HG02840 (cell line): Measurements from ENCODE around the gene CCDC122.
"Not testable (repeated sequence)": the region's sequence is repeated elsewhere in the genome, so short reads cannot be mapped to it uniquely, and the experiment has no call there.

Experiments used
- ATAC-seq: cut with Tn5 transposase; IDR thresholded peaks from one replicate; pipeline ENCODE4 v1.9.1; 2021; ENCODE audit warnings: mild to moderate bottlenecking, moderate library complexity, moderate number of reproducible peaks; ENCODE audit not compliant: unreplicated experiment, low FRiP score

CCDC122 gene

GRCh38 chr13:43877766-43878165 lies 1.8 kb downstream of the CCDC122 start:
- no peak for ATAC-seq

GRCh38 chr13:43877326-43877725 lies 2.2 kb downstream of the CCDC122 start:
- no peak for ATAC-seq

GRCh38 chr13:43876366-43876765 lies 3.2 kb downstream of the CCDC122 start:
- ATAC-seq = no peak

DNA sequence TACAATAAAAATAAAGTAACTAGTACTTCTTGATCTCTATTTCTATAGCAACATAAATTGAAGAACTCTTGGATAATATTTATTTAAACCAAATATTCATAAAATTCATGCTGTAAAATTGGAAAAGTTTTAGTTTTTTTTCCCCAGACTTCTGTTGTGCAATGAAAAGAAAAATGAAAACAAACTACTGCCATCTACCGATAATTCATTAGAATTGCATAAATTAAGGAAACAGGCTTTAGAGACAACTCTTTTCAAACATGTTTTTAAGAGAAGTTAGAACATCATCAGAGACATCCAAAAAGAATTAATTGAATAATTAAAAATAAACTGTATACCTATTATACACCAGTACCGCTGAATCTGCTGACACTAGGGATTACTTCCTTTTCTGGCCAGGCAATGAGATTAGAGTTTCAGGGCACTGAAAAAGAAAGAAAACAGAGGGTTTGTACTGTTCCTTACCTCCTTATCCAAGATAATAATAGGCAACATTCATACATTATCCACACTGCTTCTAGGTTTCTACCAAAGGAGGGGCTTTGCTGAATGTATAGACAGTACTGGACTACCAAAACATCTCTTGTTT lies 4.9 kb downstream of the CCDC122 start:
- ATAC-seq = no peak

GRCh38 chr13:43872181-43872580 lies 7.4 kb downstream of the CCDC122 start:
- ATAC-seq = no peak

DNA sequence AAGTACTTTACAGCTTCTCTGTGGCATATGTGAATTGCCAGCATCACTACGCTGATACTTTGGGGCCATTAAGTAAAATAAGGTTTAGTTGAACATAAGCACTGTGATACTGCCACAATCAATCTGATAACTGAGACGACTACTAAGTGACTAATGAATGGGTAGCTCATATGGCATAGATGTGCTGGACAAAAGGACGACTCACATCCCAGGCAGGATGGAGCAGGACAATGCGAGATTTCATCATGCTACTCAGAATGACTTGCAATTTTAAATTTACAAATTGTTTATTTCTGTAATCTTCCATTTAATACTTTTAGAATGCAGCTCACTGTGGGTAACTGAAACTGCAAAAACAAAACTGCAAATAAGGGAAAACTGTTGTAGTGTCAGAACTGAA lies 13.6 kb downstream of the CCDC122 start:
- no peak for ATAC-seq

GRCh38 chr13:43864921-43865320 lies 14.6 kb downstream of the CCDC122 start:
- no peak for ATAC-seq

- no peak for ATAC-seq
Observed at GRCh38 chr13:43861863-43862262, 17.7 kb downstream of the CCDC122 start.

- ATAC-seq = no peak
Observed at GRCh38 chr13:43852923-43853404, 26.6 kb downstream of the CCDC122 start.

GRCh38 chr13:43850873-43851272 lies 28.7 kb downstream of the CCDC122 start:
- ATAC-seq = no peak

GRCh38 chr13:43848001-43848649 lies 31.4 kb downstream of the CCDC122 start:
- ATAC-seq = no peak

DNA sequence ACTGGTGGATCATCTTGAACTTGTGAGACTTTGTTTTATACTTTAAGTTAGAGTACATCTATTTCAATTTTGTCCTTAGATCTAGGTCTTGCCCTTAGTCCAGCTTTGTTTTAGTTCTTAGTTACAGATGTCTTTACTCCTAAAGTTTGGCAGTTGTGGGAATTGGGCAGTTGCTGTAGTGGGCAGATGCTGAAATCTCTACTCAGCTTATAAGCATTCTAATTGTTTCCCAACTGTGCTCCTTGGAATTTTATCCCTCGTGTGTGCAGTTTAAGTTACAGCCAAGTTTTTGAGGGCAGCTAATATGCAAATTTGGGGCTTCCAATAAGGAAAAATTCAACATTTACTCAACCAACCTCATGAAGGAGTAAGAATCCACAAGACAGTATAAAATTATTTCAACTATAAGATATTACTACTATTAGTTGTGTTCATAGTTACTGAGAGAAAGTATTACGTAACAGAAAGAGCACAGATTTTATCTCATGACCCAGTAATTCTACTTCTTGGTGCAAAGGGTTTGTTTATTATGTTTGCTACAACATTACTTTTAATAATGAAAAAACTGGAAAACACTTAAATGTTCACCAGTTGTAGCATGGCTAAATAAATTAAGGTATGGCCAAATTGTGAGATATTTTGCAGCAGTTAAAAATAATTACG lies 32.9 kb downstream of the CCDC122 start:
- no peak for ATAC-seq

- ATAC-seq = no peak
Observed at GRCh38 chr13:43838909-43839308, 40.6 kb downstream of the CCDC122 start.

GRCh38 chr13:43835701-43836100 lies 43.8 kb downstream of the CCDC122 start:
- no peak for ATAC-seq

GRCh38 chr13:43831088-43831487 lies 48.5 kb downstream of the CCDC122 start:
- ATAC-seq = no peak

DNA sequence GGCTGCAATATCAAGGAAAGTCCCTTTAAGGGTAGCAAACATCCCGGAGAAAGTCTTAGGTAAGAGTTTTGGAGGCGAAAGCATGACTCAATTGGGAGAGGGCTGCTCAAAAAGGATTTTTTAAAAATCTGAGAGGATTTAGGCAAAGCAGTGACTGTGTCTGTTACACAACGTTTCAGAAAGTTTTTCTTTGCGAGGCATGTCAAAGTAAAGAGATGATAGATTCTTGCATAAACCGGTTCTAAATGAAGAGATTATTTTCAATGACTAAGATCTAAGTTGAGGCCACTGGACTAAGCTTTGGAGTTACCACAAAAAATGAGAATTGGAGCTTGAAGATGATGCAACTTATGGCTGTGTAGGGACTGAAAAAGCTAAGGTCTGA lies 49.1 kb downstream of the CCDC122 start:
- no peak for ATAC-seq

DNA sequence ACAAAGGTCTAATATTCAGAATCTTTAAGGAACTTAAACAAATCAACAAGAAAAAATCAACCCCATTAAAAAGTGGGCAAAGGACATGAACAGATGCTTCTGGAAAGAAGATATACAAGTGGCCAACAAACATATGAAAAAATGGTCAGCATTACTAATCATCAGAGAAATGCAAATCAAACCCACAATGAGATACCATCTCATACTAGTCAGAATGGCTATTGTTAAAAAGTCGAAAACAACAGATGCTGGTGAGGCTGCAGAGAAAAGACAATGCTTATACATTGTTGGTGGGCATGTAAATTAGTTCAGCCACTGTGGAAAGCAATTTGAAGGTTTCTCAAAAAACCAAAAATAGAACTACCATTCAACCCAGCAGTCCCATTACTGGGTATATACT lies 54.9 kb downstream of the CCDC122 start:
- not testable (repeated sequence) for ATAC-seq

- ATAC-seq = no peak
Observed at GRCh38 chr13:43822969-43823368, 56.6 kb downstream of the CCDC122 start.

DNA sequence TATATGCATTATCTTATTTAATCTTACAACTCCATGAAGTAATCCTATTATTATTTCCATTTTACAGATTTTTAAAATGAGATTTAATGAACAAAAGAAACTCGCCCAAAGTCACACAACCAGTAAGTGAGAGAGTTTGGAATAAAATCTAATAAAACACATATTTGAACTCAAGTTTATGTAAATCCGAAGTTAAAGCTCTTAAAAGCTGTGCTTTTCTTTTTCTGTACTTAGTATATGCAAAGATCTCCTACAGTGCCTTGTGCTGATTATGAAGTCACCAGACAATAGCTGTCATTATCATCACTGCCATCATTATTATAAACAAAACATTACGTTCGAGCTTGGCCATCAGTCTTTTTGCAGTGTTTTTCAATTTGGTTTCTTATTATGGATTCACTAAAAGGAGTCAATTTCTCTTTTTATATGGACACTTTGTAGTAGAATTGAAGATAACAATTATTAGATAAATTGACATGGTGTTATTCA lies 63.1 kb downstream of the CCDC122 start:
- no peak for ATAC-seq

GRCh38 chr13:43815204-43815603 lies 64.3 kb downstream of the CCDC122 start:
- ATAC-seq = no peak

DNA sequence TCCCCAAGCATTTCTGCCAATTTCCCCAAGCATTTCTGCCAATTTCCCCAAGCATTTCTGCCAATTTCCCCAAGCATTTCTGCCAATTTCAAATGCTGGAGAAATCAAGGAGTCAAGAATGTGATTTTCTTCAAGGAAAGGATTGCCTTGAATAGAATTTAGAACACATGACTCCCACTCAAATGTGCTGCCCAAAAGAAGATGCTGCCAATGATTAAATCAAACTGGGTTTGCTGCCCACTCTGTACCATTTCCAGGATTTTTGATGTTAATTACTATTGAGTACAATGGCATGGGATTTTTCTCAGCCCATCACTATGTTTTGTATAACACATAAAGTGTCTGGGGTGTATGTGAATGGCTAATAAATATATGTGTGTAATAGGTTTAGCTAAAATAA lies 70.9 kb downstream of the CCDC122 start:
- no peak for ATAC-seq

DNA sequence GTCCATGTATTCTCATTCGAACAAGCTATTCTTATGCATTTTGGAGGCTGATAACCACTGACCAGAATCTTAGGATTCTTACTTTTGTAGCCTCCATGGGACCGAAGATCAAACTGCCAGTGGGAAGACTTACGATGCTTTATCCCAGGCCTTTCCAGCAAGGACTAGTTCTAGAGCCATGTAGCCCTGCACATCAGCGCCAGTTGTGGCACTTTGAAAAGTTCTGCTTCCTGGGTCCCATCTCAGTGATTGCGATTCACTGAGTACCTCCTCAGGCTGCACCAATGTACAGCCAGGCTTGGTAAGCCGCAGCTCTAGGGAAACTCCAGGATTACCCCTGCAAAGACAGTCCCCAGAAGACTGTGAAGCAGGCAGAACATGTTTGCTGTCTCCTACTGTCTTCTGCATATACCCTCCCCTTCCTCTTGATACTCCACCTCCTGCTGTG lies 73.8 kb downstream of the CCDC122 start:
- no peak for ATAC-seq
